Measurements from ENCODE around the gene CAB39L. TPM values are rescaled to one million over a fixed set of nuclear protein-coding genes. Genes with fewer than 3 reads are reported as not detected.

CAB39L gene
- total and polyA plus RNA-seq, 4 donors: 5.6 to 13.9 (median 10.0) TPM

DNA sequence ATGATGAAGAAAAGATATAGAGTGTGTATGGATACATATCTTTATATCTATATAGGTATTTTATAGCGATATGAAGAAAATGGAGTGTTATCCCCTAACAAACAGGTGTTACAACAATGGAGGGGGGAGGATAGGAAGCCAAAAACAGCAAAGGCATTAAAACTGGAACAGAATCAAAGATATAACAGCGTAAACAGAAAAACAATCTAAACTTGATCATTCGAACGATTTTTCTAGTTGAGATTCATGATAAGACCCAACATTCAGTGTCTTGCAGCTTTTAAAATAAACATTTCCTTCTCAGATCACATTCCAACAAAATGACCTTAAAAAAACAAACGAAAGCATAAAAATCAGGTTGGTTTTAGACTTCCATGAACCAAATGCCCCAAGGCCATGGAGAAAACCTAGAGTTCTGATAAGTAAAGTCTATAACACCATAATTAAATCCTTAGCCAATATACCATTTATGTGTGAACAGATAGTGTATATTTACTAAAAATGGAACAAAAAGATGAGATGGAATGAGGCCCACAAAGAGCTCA lies 55.7 kb downstream of the CAB39L start:
- H3K27me3 ChIP-seq (ENCODE audit: control insufficient read depth in 3 of 3, insufficient read depth in 3 of 3, low read length in 2 of 3): no peaks in the 10 kb centered on the region
- H3K4me3 ChIP-seq: no peak overlapping the region
- DNase-seq (no peak), ATAC-seq (ENCODE audit: insufficient read depth, low FRiP score) (no peak)
- no peaks in the 10 kb centered on the region for H3K9me3 ChIP-seq (ENCODE audit: control insufficient read depth in 4 of 4, insufficient read depth in 3 of 4, low read length in 3 of 4)
- no peaks in the 10 kb centered on the region for H3K4me1 ChIP-seq (ENCODE audit: control insufficient read depth in 5 of 5, insufficient read depth in 5 of 5, low read length in 5 of 5)
- no peaks in the 10 kb centered on the region for H3K36me3 ChIP-seq (ENCODE audit: control insufficient read depth in 4 of 4, insufficient read depth in 4 of 4, low read length in 4 of 4)
- WGBS, 2 donors: 53 to 58% methylated on average over 5 of the region's 5 CpGs
- TF ChIP-seq, protein P1, sequence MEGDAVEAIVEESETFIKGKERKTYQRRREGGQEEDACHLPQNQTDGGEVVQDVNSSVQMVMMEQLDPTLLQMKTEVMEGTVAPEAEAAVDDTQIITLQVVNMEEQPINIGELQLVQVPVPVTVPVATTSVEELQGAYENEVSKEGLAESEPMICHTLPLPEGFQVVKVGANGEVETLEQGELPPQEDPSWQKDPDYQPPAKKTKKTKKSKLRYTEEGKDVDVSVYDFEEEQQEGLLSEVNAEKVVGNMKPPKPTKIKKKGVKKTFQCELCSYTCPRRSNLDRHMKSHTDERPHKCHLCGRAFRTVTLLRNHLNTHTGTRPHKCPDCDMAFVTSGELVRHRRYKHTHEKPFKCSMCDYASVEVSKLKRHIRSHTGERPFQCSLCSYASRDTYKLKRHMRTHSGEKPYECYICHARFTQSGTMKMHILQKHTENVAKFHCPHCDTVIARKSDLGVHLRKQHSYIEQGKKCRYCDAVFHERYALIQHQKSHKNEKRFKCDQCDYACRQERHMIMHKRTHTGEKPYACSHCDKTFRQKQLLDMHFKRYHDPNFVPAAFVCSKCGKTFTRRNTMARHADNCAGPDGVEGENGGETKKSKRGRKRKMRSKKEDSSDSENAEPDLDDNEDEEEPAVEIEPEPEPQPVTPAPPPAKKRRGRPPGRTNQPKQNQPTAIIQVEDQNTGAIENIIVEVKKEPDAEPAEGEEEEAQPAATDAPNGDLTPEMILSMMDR (IDR thresholded peaks at IDR 0.05; ENCODE audit: control extremely low read depth, extremely low read depth): no peak
- H3K9ac ChIP-seq (ENCODE audit: insufficient read depth in 1 of 2, low read length in 2 of 2): no peak overlapping the region
- H3K27ac ChIP-seq (ENCODE audit: low read depth in 1 of 2, low read length in 1 of 2): no peak overlapping the region

DNA sequence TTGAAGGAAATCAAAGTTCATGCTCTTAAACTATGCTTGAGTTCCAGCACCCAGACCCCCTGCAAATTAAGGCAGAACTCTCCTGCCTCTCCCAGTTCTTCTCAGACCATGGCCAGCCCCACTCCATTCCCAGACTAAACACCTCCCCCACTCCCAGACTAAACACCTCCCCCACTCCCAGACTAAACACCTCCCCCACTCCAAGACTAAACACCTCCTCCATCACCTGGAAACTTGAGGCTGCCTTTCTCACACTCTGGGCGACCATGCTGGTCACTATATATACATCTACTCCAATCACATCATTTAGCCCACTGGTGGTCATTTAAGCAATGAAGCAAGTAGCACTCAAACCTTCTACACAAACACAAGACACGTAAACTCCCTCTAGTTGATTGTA lies 57.2 kb downstream of the CAB39L start:
- Histone ChIP-seq H3K36me3 (ENCODE audit: control insufficient read depth in 4 of 4, insufficient read depth in 4 of 4, low read length in 4 of 4) (no peaks in the 10 kb centered on the region), H3K9ac (ENCODE audit: insufficient read depth in 1 of 2, low read length in 2 of 2) (no peak overlapping the region), H3K27ac (ENCODE audit: low read depth in 1 of 2, low read length in 1 of 2) (no peak overlapping the region), H3K9me3 (ENCODE audit: control insufficient read depth in 4 of 4, insufficient read depth in 3 of 4, low read length in 3 of 4) (no peaks in the 10 kb centered on the region), H3K4me3 (no peak overlapping the region), H3K27me3 (ENCODE audit: control insufficient read depth in 3 of 3, insufficient read depth in 3 of 3, low read length in 2 of 3) (no peaks in the 10 kb centered on the region), H3K4me1 (ENCODE audit: control insufficient read depth in 5 of 5, insufficient read depth in 5 of 5, low read length in 5 of 5) (no peaks in the 10 kb centered on the region)
- DNase-seq: no peak
- no peak for ATAC-seq (ENCODE audit: insufficient read depth, low FRiP score)
- TF ChIP-seq, protein P1 (IDR thresholded peaks at IDR 0.05; ENCODE audit: control extremely low read depth, extremely low read depth): no peak
- WGBS, 2 donors: 92 to 95% methylated on average over 2 of the region's 2 CpGs

DNA sequence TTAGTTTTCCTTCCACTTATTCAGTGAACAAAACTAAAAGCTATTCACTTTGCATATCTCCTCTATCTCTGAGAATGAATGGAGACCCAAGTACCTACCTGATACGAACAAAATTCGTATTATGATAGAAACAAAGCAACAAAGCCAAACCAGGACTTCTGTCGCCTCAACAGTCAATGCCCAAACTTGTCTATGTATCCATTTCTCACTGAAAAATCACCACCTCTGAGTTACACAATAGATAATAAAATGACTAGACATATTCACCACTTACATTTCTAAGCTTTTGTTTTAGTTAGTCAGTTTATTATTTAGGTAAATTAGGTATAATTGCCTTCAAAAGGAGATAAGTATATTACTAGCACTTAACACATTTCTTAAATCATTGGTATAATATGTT lies 67.7 kb downstream of the CAB39L start:
- no peak for ATAC-seq (ENCODE audit: insufficient read depth, low FRiP score)
- Histone ChIP-seq H3K36me3 (ENCODE audit: control insufficient read depth in 4 of 4, insufficient read depth in 4 of 4, low read length in 4 of 4) (no peaks in the 10 kb centered on the region), H3K4me3 (no peak overlapping the region), H3K9me3 (ENCODE audit: control insufficient read depth in 4 of 4, insufficient read depth in 3 of 4, low read length in 3 of 4) (no peaks in the 10 kb centered on the region), H3K4me1 (ENCODE audit: control insufficient read depth in 5 of 5, insufficient read depth in 5 of 5, low read length in 5 of 5) (peaks cover 0 to 14% (median 5%) of the 10 kb centered on the region in 5 donors), H3K9ac (ENCODE audit: insufficient read depth in 1 of 2, low read length in 2 of 2) (no peak overlapping the region), H3K27ac (ENCODE audit: low read depth in 1 of 2, low read length in 1 of 2) (no peak overlapping the region), H3K27me3 (ENCODE audit: control insufficient read depth in 3 of 3, insufficient read depth in 3 of 3, low read length in 2 of 3) (no peaks in the 10 kb centered on the region)
- WGBS, 2 donors: 65 to 80% methylated on average over 3 of the region's 3 CpGs
- no peak for DNase-seq
- TF ChIP-seq, protein P1 (IDR thresholded peaks at IDR 0.05; ENCODE audit: control extremely low read depth, extremely low read depth): no peak

Data from lung (tissue), 12 donors.